Activated CD8-positive, alpha-beta memory T cell treated with anti-CD3 and anti-CD28 coated beads, Interleukin-2, amount 50 U/mL, for 1 hour (primary cell): ENCODE data around the gene RHPN2.
"Not testable (repeated sequence)": the region's sequence is repeated elsewhere in the genome, so short reads cannot be mapped to it uniquely, and the experiment has no call there.

ENCODE experiments used
- DNase-seq: peaks from one replicate; pipeline ENCODE4 v3.0.0-alpha.2; 2020; ENCODE audit errors: extremely low read depth

Gene RHPN2

GRCh38 chr19:33029746-33030303, 34.9 kb downstream of the RHPN2 start:
- no peak for DNase-seq

GRCh38 chr19:33026602-33027001, 38.1 kb downstream of the RHPN2 start:
- not testable (repeated sequence) for DNase-seq

DNA sequence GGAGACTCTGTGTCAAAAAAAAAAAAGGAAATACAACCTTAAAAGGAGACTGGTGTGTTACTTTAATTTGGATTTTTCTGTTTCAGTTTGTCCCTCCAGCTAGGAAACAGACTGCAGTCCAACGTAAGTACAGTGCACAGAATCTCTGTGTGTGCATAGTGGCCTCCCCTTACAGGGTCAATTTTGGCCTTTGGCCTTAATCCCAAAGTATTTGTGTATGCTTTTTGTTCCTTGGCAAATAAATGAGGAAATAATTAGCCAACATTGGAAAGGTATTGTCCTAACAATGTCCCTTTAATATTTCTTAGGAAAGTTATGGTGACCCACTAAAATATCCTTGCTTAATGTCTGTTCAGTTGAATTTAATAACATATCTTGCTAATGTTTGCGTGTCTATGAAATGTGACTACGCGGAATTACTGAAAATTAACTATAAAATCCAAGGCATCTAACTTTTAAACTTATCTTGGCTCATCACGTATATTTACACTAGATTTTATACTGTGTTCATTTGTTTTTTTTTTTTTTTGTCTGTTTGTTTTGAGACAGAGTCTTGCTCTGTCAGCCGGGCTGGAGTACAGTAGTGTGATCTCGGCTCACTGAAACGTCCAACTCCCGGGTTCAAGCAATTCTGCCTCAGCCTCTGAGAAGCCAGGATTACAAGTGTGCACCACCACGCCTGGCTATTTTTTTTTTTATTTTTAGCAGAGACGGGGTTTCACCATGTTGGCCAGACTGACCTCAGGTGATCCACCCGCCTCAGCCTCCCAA, 39.0 kb downstream of the RHPN2 start:
- DNase-seq: not testable (repeated sequence)

DNA sequence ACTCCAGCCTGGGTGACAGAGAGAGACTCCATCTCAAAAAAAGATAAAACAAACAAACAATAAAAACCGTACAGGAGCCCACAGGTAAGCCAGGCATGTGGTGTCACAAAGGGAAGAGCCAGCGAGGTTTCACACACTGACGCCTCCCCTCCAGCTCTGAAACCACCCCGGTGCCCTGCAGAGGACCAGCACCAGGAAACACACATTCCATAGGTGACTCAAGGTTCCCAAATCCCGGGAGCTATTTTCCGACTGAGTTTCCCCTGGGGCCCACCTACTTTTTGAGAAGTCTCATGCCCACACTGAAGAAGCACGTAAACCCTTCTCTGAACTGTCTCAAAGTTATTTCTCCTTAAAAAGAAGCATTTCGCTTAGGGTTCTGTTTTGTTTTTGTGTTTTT, 40.3 kb downstream of the RHPN2 start:
- DNase-seq: no peak

DNA sequence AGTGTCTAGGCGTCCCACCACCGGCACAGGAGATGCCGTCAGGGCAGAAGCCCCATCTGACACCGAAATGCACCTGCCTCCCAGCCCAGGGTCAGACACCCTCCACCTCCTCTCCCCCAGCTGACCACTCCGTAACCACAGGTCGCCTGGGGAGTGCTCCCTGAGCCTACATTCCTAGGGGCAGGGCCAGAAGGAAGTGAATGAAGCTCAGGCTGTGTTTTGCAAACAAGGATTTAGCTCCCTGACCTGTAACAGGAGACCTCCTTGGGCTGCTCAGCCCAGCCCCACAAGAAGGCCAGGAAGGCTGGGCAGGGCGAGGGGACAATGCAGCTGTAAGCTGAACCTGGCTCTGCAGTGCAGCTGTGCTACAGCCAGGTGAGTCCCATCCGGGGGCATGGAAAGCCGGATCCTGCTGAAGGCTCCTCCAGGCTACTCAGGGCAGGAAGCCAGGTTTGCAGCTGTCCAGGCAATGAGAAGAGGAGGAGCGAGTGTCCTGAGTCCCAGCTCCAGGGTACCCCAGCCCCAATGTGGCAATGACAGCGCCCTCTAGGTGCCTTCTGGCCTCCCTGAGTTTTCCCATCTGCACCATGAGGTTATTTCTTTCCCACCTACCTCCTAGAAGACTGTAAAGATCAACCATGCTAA, 42.1 kb downstream of the RHPN2 start:
- DNase-seq: no peak

DNA sequence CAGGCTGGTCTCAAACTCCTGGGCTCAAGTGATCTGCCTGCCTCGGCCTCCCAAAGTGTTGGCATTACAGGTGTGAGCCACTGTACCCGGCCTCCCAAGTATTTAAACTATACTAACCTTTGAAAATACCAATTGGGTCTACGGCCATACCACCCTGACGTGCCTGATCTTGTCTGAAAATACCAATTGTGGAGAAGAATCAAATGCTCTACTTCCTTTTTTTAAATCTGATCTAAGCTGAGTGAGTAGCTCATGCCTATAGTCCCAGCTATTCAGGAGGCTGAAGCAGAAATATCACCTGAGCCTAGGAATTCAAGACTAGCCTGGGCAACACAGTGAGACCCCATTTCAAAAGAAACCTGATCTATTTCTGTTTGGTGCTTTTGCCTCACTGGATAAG, 53.8 kb downstream of the RHPN2 start:
- not testable (repeated sequence) for DNase-seq

- DNase-seq: no peak
Measured at GRCh38 chr19:33008738-33009137, 56.0 kb downstream of the RHPN2 start.

- no peak for DNase-seq
Measured at GRCh38 chr19:33005440-33005839, 59.2 kb downstream of the RHPN2 start.

DNA sequence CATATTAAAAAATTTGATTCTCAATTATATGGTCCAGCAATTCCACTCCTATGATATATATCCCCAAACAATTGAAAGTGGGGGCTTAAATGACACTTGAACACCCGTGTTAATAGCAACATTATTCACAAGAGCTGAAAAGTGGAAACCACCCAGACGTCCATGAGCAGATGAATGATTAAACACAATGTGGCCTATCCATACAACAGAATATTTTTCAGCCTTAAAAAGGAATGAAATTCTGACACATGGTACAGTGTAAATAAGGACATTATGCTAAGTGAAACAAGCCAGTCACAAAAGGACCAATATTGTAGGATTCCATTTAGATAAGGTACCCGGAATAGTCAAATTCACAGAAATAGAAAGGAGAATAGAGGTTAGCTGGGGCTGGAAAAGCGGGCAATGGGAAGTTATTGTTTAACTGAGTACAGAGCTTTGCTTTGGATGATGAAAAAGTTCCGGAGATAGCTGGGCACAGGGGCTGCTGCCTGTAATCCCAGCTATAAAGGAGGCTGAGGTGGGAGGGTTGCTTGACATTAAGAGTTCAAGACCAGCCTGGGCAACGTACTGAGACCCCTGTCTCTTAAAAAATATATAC, 61.2 kb downstream of the RHPN2 start:
- DNase-seq: not testable (repeated sequence)

DNA sequence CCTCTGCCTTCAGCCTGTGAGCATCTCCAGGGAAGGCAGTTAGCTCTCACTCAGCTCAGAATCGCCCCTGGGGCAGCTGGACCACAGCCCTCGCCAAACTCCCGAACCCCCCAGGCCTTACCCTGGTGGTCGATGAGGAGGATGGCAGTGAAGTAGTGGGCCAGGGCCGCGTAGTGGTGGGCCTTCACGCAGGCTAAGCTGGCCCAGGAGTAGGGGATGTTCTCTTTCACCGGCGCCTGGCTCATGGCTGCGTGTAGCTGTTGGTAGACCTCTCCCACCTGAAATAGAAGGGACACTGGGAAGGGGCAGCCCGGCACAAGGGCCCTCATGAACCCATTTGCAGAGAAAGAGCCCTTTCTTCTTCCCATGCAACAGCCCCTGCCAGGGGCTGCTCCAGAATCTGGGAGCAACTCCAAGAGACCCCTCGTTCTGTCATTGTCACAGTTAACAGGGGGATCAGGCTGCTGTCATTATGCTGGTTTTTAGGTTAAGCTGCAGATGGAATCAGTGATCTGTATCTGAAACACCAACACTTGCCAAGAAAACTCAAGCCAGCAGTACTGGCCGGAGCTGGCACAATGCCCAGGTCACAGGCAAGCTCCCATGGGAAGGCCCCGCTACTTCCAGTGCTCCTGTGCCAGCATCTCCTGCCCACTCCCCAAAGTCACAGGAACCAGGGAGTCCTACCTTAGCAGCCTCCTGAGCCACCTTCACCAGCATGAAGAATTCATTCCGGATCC, 62.4 kb downstream of the RHPN2 start:
- not testable (repeated sequence) for DNase-seq

DNA sequence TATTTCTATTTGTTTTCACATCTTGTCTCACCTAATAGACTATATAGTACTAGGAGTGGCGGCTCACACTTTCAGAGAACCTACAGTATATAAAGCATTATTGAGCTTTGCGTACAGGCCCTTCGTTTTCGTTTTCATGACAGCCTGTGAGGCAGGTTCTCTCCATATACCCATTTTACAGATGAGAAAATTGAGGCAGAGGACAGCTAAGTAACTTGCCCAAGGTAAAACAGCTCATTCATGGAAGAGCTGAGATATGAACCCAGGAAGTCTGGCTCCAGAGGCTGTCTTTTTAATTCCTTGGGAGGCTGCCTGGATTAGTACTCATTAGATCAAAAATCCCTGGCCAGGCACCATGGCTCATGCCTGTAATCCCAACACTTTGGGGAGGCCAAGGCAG, 63.8 kb downstream of the RHPN2 start:
- DNase-seq: no peak

GRCh38 chr19:33000510-33000909, 64.2 kb downstream of the RHPN2 start:
- DNase-seq: no peak

DNA sequence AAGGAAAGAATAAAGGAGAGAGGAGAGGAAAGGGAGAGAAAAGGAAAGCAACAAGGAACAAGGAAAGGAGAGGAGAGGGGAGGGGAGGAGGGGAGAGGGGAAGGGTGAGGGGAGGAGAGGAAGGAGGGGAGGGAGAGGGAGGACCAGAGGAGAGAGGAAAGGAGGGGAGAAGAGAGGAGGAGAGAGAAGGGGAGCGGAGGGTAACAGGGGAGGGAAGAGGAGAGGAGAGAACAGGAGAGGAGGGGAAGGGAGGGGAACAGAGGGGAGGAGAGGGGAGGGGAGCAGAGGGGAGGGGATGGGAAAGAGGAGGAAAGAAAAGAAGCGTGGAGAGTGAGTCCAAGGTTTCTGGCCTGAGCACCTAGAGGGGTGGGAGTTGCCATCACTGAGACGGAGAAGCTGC, 66.0 kb downstream of the RHPN2 start:
- DNase-seq: no peak

DNA sequence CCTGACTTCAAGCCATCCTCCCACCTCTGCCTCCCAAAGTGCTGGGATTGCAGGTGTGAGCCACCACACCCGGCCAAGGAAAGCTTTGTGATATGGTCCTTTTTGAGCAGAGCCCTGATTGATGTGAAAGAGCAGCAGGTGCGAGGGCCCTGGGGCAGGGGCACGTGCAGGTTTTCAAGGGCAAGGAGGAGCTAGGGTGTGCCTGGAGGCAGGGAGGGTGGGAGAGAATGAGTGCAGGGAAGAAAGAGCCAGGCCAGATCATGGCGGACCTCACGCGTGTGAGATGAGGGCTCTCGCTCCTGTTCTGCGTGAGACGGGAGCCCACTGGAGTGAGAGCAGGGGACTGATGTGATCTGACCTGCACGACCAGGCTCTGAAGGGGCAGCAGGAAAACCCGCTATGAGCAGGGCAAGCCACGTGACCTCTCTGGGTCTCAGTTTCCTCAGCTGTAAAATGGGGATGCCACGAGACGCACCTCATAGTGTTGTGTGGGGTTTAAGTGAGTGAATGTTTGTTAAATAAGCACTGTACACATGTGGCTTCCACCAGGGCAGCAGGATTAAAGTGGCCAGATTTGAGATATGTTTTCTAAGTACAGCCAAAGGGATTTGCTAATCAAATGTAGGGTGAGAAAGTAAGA, 66.9 kb downstream of the RHPN2 start:
- DNase-seq: no peak

- DNase-seq: not testable (repeated sequence)
Measured at GRCh38 chr19:32997061-32997464, 67.6 kb downstream of the RHPN2 start.

GRCh38 chr19:32995966-32996365, 68.7 kb downstream of the RHPN2 start:
- DNase-seq: not testable (repeated sequence)

DNA sequence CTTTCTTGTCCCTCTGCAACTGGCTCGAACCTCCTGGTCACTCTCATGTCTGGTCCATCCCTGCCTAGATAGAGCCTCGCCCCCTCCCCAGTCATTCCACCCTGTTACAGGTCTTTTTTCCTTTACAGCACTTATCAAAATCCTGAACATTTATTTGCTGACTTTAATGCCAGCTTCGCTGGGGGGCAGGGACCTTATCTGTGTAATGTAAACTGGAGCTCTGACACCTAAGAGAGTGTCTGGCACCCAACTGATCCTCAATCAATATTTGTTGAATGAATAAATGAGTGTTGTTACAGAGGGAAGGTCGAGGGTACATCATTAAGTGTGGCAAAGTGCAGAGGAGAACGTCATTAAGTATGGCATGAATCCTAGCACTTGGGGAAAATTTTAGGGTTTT, 76.0 kb downstream of the RHPN2 start:
- DNase-seq: no peak

DNA sequence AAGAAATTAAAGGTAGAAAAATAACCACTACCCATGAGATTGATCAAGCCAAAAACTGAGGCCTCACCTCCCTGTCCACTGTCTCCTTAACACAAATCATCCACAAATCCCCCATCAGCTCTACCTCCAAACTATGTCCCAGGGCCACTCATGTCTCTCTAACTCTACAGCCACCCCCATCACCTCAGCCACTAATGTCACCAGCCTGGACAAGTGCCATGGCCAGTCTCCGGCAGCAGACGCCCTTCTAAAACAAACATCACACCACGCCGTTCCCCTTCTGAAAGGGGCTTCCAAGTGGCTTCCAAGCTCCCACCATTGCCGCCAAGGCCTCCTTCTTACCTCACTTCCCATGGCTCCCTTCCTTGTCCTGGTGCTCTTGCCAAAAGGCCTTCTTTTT, 76.4 kb downstream of the RHPN2 start:
- not testable (repeated sequence) for DNase-seq

- DNase-seq: not testable (repeated sequence)
Measured at GRCh38 chr19:32982488-32982887, 82.2 kb downstream of the RHPN2 start.

DNA sequence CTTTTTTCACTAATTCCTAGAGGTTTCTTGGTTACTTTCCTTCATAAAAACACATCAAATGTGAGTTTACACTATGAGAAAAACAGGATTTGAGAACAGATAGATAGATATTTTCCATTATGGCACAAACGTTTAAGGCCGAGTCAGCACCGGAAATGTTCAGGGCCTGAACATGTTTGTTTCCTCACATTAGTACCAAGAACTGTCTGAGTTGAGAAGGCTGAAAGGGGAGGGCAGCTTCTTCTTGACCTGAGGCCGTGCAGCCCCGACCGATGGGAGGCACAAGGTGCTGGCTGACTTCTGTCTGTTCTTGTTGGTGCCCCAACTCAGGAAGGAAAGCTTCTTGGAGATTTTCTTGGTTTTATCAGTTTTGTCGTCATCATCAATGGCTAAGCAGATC, 84.9 kb downstream of the RHPN2 start:
- not testable (repeated sequence) for DNase-seq

DNA sequence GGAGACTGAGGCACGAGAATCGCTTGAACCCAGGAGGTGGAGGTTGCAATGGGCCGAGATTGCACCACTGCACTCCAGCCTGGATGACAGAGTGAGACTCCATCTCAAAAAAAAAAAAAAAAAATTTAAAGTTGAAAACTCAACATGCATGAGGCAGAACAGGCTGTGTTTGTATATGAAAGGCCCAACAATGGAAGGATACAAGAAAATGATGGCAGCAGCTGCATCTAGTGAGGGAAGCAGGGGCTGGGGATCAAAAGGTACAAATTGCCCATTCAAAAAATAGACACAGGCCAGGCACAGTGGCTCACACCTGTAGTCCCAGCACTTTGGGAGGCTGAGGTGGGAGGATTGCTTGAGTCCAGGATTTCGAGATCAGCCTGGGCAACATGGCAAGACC, 86.9 kb downstream of the RHPN2 start:
- DNase-seq: not testable (repeated sequence)
